NOMO-1 (cell line): ENCODE data around the gene TMEM164.

Experiments used
- DNase-seq, 2 experiments: peaks; one replicate each; lab custom pipeline; 2025; ENCODE audit not compliant: unreplicated experiment in 2 of 2; lab: John Stamatoyannopoulos, UW

TMEM164 gene

GRCh38 chrX:110036162-110037033 lies 33.5 kb downstream of the TMEM164 start:
- peak in 1 of 2 experiments; percentile 55 for DNase-seq

- no peak for DNase-seq
These were observed 34.3 kb downstream of the TMEM164 start for GRCh38 chrX:110037178-110037577.

DNA sequence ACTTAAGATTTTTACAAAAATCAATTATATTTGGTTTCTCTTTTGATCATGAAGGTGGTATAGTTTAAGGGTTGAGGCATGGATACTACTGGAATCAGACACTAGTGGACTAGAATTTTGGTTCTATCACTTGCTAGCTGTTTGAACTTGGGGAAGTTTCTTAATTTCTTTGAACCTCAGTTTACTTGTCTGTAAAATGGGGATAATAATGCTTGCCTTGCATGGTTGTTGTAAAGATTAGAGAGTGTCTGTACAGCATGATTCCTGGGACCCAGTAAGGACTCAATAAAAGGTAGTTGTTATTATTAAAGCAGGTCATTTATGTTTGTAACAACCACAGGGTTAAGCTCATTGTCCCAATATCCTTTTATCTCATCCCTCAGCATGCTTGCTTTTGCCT lies 36.0 kb downstream of the TMEM164 start:
- DNase-seq, result no peak

- DNase-seq, result peak; percentile 48 to 59
These were observed 39.1 kb downstream of the TMEM164 start for GRCh38 chrX:110041980-110042379.

- DNase-seq, result peak; percentile 15 to 38
These were observed 39.6 kb downstream of the TMEM164 start for GRCh38 chrX:110042496-110042895.

DNA sequence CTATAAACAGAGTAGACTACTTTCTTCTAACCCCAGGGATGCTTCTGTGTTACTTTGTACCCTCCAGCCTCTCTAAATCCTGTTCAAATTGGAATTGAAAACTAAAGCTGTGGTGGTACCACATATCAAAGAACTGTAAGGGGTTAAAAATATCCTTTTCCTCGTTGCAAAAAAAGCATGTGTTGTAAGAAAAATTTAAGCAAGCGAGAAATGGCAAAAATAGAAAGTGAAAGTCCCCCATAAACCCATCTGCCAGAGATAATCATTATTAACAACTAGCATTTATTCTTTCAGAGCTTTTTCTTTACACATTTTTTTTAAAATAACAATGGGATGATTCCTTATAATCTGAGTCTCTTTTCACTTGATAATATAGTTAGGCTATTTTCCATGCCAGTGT lies 40.6 kb downstream of the TMEM164 start:
- peak; percentile 23 to 32 for DNase-seq

DNA sequence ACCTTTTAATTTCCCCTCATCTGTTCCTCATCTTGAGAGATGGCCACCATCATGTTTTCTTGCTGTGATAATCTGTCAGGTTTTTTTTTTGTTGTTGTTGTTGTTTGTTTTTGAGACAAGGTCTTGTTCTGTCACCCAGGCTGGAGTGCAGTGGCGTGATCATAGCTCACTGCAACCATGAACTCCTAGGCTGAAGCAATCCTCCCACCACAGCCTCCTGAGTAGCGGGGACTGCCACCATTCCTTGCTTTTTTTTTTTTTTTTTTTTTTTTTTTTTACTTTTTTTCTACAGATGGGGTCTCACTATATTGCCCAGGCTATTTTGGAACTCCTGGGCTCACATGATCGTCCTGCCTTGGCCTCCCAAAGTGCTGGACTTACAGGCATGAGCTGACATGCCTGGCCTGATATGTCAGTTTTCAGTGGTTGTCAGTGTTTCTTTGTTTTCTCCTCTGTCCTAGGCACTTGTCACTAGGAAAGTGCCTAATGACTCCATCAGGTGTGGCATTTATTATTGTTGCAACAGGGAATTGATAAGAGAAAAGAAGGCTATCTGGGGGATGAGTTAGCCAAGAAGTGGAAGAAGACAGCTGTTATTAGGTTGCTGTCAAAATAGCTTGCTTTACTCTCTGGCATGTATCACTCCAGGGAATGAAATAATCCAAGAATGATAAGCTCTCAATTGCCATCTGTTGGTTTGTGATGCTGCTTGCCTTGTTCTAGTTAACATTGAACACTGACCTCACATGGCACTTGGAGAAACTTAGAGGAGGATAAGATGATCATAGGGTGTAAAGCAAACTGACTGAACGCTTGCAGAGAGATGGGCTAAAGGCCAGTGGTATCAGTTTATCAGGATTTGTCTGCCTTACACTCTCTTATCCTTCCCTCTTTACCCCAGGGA lies 41.7 kb downstream of the TMEM164 start:
- DNase-seq, result no peak

- DNase-seq, result no peak
These were observed 42.5 kb downstream of the TMEM164 start for GRCh38 chrX:110045421-110045820.

DNA sequence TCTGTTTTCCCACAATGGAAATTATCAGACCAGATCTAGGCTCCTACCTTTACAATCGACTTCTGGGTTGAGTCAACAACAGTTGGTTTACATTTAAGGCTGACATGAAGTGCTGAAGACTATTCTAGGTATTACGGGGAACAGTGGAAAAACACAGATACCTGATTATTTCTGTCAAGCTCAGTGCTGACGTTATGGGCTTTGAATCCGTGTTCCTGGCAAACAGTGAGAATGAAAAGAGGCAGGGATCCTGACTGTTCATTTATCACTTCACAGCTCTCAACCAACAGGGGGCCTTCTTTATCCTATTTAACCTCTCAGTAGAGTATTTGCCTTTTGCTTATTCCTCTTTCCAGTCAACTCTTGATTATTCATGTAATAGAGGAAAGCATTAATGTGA lies 43.1 kb downstream of the TMEM164 start:
- DNase-seq, result peak in 1 of 2 experiments; percentile 4

DNA sequence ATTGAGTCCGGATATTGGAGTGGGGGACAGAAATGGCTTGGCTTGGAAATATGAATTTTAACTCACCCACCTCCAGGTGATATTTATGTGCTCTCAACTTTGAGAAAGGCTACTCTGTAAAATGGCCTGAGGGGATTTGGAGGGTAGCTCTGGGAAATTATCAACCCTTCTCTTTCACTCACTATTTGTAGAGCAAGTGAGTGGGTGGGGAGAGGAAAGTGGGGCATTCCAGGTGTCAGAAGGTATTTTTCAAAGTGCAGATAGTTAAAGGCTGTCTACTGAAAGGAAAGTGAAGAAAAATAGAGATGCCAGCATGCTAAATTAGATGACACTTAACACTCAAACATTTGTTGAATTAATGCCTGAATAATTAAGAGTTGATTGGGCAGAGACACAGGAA lies 44.1 kb downstream of the TMEM164 start:
- no peak for DNase-seq

DNA sequence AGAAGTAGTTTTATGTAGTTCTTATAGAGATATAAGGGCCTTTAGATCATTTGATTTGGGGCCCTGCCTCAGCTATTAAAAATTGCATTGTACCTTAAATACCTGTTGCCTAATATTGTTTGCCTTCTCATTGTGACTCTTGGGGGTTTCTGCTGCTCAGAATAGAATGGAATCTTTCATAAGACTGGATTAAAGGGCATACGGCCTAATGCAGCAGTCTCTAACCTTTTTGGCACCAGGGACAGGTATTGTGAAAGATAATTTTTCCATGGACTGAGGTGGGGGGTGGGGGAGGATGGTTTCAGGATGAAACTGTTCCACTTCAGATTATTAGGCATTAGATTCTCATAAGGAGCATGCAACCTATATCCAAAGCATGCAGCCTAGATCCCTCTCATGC lies 46.2 kb downstream of the TMEM164 start:
- DNase-seq, result no peak

GRCh38 chrX:110050386-110050785 lies 47.5 kb downstream of the TMEM164 start:
- DNase-seq, result no peak

DNA sequence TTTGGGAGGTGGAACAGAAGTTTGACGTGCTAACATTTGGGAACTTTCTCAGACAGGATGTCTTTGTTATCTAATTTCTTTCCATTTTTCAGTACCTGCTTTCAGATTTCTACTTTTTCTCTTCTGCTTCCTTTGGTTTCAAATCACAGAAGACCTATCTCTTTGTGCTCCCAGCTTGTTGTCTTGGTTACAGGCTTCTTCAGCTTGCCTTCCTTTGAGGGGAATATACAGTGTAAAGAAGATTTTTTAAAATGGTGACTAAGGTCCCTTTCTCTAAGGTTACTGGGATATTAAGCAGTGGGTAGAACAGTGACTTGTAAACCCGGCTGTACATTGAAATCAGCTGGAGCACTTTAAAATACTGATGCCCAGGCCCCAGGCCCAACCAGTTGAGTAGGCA lies 48.0 kb downstream of the TMEM164 start:
- DNase-seq, result no peak

GRCh38 chrX:110051559-110051958 lies 48.6 kb downstream of the TMEM164 start:
- DNase-seq, result no peak

GRCh38 chrX:110052303-110052702 lies 49.4 kb downstream of the TMEM164 start:
- no peak for DNase-seq

DNA sequence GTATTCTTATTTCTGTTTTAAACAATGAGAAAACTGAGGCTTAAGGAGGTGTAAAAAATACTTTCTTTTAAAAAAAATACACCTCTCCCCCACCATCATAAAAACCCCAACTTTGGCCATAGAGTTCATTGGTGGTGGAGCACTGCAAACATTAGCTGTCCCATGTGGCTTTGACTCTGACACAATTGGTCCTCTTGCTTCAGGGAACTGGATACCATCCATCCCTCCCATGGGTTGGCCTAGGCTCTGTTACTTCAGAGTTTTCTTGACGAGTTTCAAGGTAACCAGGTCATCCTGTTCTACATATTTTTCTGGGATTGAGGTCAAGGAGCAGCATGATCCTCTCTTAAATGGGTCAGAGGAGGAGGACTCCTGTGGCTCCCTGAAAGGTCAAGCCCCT lies 50.5 kb downstream of the TMEM164 start:
- DNase-seq, result no peak

DNA sequence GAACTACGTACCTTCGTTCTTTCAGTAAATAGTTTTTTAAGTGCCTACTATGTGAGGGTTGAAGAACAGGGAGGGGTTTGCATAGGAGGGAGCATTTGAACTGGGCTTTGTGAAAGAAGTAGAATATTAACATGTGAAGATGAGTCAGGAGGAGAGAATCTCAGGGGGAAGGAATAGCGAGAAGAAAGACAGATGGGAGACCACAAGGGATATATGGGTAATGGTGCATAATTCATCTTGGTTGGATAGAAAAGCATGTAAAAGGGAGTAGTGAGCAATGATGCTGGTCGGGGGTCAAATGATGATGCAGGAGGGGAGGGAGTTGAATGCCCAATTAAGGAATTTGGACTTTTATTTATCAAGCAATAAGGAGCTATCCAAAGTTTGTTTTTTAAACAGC lies 52.7 kb downstream of the TMEM164 start:
- DNase-seq, result no peak

DNA sequence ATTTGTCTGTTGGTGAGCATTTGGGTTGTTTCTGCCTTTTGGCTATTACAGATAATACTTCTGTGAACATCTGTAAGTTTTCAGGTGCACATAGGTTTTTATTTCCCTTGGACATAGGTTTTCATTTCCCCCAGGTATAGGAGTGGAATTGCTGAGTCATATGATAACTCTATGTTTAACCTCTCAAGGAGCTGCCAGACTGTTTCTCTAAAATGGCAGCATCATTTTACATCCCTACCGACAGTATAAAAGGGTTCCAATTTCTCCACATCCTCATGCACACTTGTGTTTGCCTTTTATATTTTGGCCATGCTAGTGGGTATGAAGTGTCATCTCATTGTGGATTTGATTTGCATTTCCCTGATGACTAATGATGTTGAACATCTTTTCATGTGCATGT lies 53.5 kb downstream of the TMEM164 start:
- DNase-seq, result no peak

DNA sequence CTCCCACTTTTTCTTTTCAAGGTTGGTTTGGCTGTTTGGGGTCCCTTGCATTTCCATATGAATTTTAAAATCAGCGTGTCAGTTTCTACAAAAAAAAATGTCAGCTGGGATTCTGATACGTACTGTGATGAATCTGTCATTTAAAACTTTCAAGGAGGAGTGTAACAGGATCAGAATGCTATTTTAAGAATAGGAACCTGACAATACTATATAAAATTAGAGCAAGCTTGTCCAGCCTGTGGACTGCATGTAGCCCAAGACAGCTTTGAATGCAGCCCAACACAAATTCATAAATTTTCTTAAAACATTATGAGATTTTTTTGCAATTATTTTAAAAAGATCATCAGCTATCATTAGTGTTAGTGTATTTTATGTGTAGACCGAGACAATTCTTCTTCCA lies 56.5 kb downstream of the TMEM164 start:
- DNase-seq, result no peak

DNA sequence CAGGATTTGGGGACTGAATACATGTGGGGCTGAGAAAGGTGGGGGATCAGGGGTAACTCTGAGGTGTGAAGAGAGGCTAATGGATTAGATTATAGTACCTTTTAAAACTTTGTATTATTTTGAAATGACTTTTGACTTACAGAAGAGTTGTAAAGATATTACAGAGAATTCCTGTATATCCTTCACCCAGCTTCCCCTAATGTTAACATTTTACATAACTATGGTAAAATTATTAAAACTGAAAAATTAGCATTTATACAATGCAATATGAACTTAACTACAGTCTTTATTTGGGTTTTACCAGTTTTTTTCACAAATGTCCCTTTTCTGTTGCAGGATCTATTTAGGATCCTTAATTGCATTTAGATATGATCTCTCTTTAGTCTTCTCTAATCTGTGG lies 57.4 kb downstream of the TMEM164 start:
- no peak for DNase-seq

- peak in 1 of 2 experiments; percentile 34 for DNase-seq
These were observed 58.1 kb downstream of the TMEM164 start for GRCh38 chrX:110060846-110061537.
